ENCODE data around the gene AHCY.
"Not testable (repeated sequence)": the region's sequence is repeated elsewhere in the genome, so short reads cannot be mapped to it uniquely, and the experiment has no call there.

Gene AHCY

GRCh38 chr20:34310481-34311117 lies 7.4 kb upstream of the AHCY start:
- Histone ChIP-seq H3K27ac (ENCODE audit: low read length) (no peak overlapping the region), H3K4me1 (ENCODE audit: control insufficient read depth, insufficient read depth, low read length) (no peaks in the 10 kb centered on the region), H3K36me3 (ENCODE audit: control insufficient read depth, insufficient read depth, low read length) (no peaks in the 10 kb centered on the region), H3K27me3 (ENCODE audit: control insufficient read depth, insufficient read depth, low read length) (peaks cover 3% of the 10 kb centered on the region; the same call in 1 of the 2 replicates), H3K4me3 (ENCODE audit: low read length) (no peak overlapping the region), H3K9me3 (ENCODE audit: control insufficient read depth, insufficient read depth, low read length) (no peaks in the 10 kb centered on the region)
- WGBS (ENCODE audit: insufficient coverage, insufficient read length), result no CpG with 5 or more reads among the region's 19 CpGs
- no peak for DNase-seq (ENCODE audit: low read depth, low spot score)

DNA sequence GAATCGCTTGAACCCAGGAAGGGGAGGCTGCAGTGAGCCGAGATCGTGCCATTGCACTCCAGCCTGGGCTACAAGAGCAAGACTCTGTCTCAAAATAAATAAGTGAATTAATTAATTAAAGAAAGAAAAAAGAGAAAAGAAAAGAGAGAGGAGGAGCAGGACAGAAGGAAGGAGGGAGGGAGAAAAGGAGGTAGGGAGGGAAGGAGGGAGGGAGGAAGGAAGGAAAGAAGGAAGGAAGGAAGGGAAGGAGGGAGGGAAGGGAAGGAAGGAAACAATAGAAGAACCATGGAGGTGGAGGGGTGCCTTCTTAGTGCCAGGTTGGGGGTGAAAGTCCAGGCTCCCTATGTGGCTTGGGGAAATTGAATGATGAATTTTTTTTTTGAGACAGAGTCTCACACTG lies 6.5 kb upstream of the AHCY start:
- Histone ChIP-seq H3K27ac (ENCODE audit: low read length) (no peak overlapping the region), H3K9me3 (ENCODE audit: control insufficient read depth, insufficient read depth, low read length) (no peaks in the 10 kb centered on the region), H3K4me1 (ENCODE audit: control insufficient read depth, insufficient read depth, low read length) (no peaks in the 10 kb centered on the region), H3K4me3 (ENCODE audit: low read length) (no peak overlapping the region), H3K27me3 (ENCODE audit: control insufficient read depth, insufficient read depth, low read length) (peaks cover 3% of the 10 kb centered on the region; the same call in 1 of the 2 replicates), H3K36me3 (ENCODE audit: control insufficient read depth, insufficient read depth, low read length) (no peaks in the 10 kb centered on the region)
- no peak for DNase-seq (ENCODE audit: low read depth, low spot score)
- no CpG with 5 or more reads among the region's 3 CpGs for WGBS (ENCODE audit: insufficient coverage, insufficient read length)

- WGBS (ENCODE audit: insufficient coverage, insufficient read length), result no CpG with 5 or more reads among the region's 19 CpGs
- Histone ChIP-seq H3K27ac (ENCODE audit: low read length) (no peak overlapping the region), H3K4me1 (ENCODE audit: control insufficient read depth, insufficient read depth, low read length) (no peaks in the 10 kb centered on the region), H3K9me3 (ENCODE audit: control insufficient read depth, insufficient read depth, low read length) (no peaks in the 10 kb centered on the region), H3K4me3 (ENCODE audit: low read length) (no peak overlapping the region), H3K36me3 (ENCODE audit: control insufficient read depth, insufficient read depth, low read length) (no peaks in the 10 kb centered on the region), H3K27me3 (ENCODE audit: control insufficient read depth, insufficient read depth, low read length) (no peaks in the 10 kb centered on the region)
- no peak for DNase-seq (ENCODE audit: low read depth, low spot score)
Measured at GRCh38 chr20:34305333-34306230, 2.4 kb upstream of the AHCY start.

GRCh38 chr20:34302312-34302722 lies 838 bp downstream of the AHCY start:
- H3K27me3 ChIP-seq (ENCODE audit: control insufficient read depth, insufficient read depth, low read length), result no peaks in the 10 kb centered on the region
- 0 out of 2 replicates have a peak, but pooled peaks cover 1% of the 10 kb centered on the region for H3K4me1 ChIP-seq (ENCODE audit: control insufficient read depth, insufficient read depth, low read length)
- H3K9me3 ChIP-seq (ENCODE audit: control insufficient read depth, insufficient read depth, low read length), result no peaks in the 10 kb centered on the region
- no peaks in the 10 kb centered on the region for H3K36me3 ChIP-seq (ENCODE audit: control insufficient read depth, insufficient read depth, low read length)
- no CpG with 5 or more reads among the region's 9 CpGs for WGBS (ENCODE audit: insufficient coverage, insufficient read length)
- no peak overlapping the region for H3K27ac ChIP-seq (ENCODE audit: low read length)
- peak overlapping the region; percentile 93; the same call in 1 of the 2 replicates for H3K4me3 ChIP-seq (ENCODE audit: low read length)
- no peak for DNase-seq (ENCODE audit: low read depth, low spot score)

DNA sequence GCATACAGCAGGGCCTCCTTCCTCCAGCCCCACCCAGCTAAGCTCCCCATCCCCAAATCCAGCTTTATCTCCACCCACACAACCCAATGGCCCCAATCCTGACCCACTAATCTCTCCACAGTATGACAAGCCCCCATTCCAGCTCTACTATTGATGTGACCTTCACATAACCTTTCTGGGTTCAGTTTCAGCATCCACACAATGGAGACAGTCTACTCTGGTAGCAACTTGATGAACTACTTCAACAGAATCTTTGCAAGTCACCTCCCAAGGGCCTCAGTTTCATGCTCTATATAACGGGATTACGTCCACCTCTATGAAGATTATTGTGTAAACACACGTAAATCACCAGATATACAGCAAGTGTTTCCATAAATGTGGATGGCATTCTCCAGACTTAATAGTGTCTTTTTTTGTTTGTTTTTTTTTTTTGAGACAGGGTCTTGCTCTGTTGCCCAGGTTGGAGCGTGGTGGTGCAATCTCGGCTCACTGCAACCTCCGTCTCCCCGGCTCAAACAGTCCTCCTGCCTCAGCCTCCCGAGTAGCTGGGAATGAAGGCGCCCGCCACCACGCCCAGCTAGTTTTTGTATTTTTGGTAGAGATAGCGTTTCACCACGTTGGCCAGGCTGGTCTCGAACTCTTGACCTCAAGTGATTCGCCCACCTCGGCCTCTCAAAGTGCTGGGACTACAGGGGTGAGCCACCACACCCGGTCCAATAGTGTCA lies 1.4 kb downstream of the AHCY start:
- Histone ChIP-seq H3K4me3 (ENCODE audit: low read length) (peak overlapping the region; percentile 93; the same call in 1 of the 2 replicates), H3K36me3 (ENCODE audit: control insufficient read depth, insufficient read depth, low read length) (no peaks in the 10 kb centered on the region; the same call in 1 of the 2 replicates), H3K27me3 (ENCODE audit: control insufficient read depth, insufficient read depth, low read length) (no peaks in the 10 kb centered on the region), H3K9me3 (ENCODE audit: control insufficient read depth, insufficient read depth, low read length) (no peaks in the 10 kb centered on the region), H3K27ac (ENCODE audit: low read length) (no peak overlapping the region), H3K4me1 (ENCODE audit: control insufficient read depth, insufficient read depth, low read length) (0 out of 2 replicates have a peak, but pooled peaks cover 1% of the 10 kb centered on the region)
- WGBS (ENCODE audit: insufficient coverage, insufficient read length), result no CpG with 5 or more reads among the region's 17 CpGs
- DNase-seq (ENCODE audit: low read depth, low spot score), result no peak

DNA sequence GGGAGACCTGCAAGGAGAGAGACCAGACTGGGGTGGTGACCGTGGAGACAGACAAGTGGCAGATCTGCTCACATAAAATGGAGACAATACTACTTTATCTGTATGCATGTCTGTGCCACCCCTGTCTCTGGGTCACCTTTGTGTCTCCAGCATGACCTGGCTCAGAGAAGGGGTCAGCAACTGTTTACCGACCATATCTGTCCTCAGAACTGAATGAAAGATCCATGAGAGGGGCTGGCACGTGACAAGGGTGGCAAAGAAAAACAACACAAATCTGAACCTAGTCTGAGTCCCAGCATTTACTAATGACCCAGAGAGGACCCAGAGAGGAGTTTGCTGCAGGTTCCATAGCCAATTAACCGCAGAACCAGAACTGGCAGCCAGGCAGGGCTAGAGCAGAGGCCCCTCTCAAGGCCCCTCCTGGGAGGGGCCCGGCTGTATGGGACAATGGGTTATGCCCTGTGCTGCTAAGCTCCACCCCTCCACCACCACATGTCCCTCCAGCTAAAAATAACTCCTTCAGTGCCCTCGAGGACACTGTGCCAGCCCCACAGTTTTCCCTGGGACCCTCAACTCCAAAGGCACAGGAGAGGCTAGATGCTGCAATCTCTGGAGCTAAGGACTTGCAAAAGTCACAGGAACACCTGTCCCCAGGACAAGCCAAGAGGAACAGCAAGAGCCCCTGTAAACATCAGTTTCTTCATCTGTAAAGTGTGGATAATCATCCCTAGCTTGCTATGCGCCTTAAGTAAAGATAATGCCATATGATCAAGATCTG lies 2.2 kb downstream of the AHCY start:
- Histone ChIP-seq H3K4me1 (ENCODE audit: control insufficient read depth, insufficient read depth, low read length) (0 out of 2 replicates have a peak, but pooled peaks cover 1% of the 10 kb centered on the region), H3K9me3 (ENCODE audit: control insufficient read depth, insufficient read depth, low read length) (no peaks in the 10 kb centered on the region), H3K27me3 (ENCODE audit: control insufficient read depth, insufficient read depth, low read length) (no peaks in the 10 kb centered on the region), H3K36me3 (ENCODE audit: control insufficient read depth, insufficient read depth, low read length) (no peaks in the 10 kb centered on the region; the same call in 1 of the 2 replicates), H3K4me3 (ENCODE audit: low read length) (no peak overlapping the region), H3K27ac (ENCODE audit: low read length) (no peak overlapping the region)
- no CpG with 5 or more reads among the region's 7 CpGs for WGBS (ENCODE audit: insufficient coverage, insufficient read length)
- DNase-seq (ENCODE audit: low read depth, low spot score), result no peak

GRCh38 chr20:34300256-34300806 lies 2.8 kb downstream of the AHCY start:
- no peak for DNase-seq (ENCODE audit: low read depth, low spot score)
- H3K27ac ChIP-seq (ENCODE audit: low read length), result no peak overlapping the region
- 0 out of 2 replicates have a peak, but pooled peaks cover 1% of the 10 kb centered on the region for H3K4me1 ChIP-seq (ENCODE audit: control insufficient read depth, insufficient read depth, low read length)
- H3K9me3 ChIP-seq (ENCODE audit: control insufficient read depth, insufficient read depth, low read length), result no peaks in the 10 kb centered on the region
- H3K4me3 ChIP-seq (ENCODE audit: low read length), result no peak overlapping the region
- WGBS (ENCODE audit: insufficient coverage, insufficient read length), result no CpG with 5 or more reads among the region's 3 CpGs
- H3K27me3 ChIP-seq (ENCODE audit: control insufficient read depth, insufficient read depth, low read length), result no peaks in the 10 kb centered on the region
- H3K36me3 ChIP-seq (ENCODE audit: control insufficient read depth, insufficient read depth, low read length), result peaks cover under 1% of the 10 kb centered on the region; the same call in 1 of the 2 replicates

DNA sequence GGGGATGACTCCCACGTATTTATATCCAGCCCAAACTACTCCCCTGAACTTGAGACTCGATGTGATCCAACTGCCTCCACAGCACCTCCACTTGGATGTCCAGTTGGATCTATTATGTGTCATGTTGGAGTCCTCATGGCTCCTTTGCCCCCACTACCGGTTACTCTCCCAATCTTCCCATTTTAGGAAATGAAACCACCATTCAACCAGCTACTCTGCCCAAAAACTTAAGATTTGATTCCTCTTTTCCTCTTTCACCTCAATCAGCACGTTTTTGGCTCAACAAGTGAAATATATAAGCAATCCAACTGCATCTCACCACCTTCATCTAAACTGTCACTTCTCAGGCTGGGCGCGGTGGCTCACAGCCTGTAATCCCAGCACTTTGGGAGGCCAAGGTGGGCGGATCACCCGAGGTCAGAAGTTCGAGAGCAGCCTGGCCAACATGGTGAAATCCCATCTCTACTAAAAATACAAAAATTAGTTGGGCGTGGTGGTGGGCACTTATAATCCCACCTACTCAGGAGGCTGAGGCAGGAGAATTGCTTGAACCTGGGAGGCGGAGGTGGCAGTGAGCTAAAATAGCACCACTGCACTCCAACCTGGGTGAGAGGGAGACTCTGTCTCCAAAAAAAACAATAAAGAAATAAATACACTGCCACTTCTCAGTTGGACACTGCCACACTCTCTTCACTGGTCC lies 3.4 kb downstream of the AHCY start:
- Histone ChIP-seq H3K27ac (ENCODE audit: low read length) (no peak overlapping the region), H3K4me3 (ENCODE audit: low read length) (no peak overlapping the region), H3K4me1 (ENCODE audit: control insufficient read depth, insufficient read depth, low read length) (0 out of 2 replicates have a peak, but pooled peaks cover 1% of the 10 kb centered on the region), H3K36me3 (ENCODE audit: control insufficient read depth, insufficient read depth, low read length) (peaks cover 3% of the 10 kb centered on the region), H3K9me3 (ENCODE audit: control insufficient read depth, insufficient read depth, low read length) (no peaks in the 10 kb centered on the region), H3K27me3 (ENCODE audit: control insufficient read depth, insufficient read depth, low read length) (no peaks in the 10 kb centered on the region)
- DNase-seq (ENCODE audit: low read depth, low spot score), result no peak
- no CpG with 5 or more reads among the region's 11 CpGs for WGBS (ENCODE audit: insufficient coverage, insufficient read length)

DNA sequence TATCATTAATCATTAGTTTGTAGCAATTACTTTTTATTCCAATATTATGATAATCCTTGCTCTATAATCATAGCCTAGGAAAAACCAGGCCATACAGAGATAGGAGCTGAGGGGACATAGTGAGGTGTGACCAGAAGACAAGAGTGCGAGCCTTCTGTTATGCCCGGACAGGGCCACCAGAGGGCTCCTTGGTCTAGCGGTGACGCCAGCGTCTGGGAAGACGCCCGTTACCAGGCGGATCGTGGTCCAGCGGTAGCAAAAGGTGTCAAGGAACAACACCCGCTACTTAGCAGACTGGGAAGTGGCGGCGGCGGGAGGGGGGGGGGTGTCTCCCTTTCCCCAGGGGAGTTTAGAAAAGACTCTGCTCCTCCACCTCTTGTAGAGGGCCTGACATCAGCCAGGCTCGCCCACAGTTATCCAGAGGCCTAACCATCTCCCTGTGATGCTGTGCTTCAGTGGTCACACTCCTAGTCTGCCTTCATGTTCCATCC lies 4.8 kb downstream of the AHCY start:
- H3K9me3 ChIP-seq (ENCODE audit: control insufficient read depth, insufficient read depth, low read length); DNase-seq (ENCODE audit: low read depth, low spot score); H3K4me1 ChIP-seq (ENCODE audit: control insufficient read depth, insufficient read depth, low read length); H3K27ac ChIP-seq (ENCODE audit: low read length); H3K27me3 ChIP-seq (ENCODE audit: control insufficient read depth, insufficient read depth, low read length); H3K4me3 ChIP-seq (ENCODE audit: low read length): not testable (repeated sequence)
- no CpG with 5 or more reads among the region's 15 CpGs for WGBS (ENCODE audit: insufficient coverage, insufficient read length)
- peaks cover 17% of the 10 kb centered on the region for H3K36me3 ChIP-seq (ENCODE audit: control insufficient read depth, insufficient read depth, low read length)
